ENCODE measurements around the gene RHPN2.
"Not testable (repeated sequence)": the region's sequence is repeated elsewhere in the genome, so short reads cannot be mapped to it uniquely, and the experiment has no call there.

The RHPN2 gene

DNA sequence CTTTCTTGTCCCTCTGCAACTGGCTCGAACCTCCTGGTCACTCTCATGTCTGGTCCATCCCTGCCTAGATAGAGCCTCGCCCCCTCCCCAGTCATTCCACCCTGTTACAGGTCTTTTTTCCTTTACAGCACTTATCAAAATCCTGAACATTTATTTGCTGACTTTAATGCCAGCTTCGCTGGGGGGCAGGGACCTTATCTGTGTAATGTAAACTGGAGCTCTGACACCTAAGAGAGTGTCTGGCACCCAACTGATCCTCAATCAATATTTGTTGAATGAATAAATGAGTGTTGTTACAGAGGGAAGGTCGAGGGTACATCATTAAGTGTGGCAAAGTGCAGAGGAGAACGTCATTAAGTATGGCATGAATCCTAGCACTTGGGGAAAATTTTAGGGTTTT lies 76.0 kb downstream of the RHPN2 start:
- Histone ChIP-seq H3K36me3 (ENCODE audit: low read length) (no peaks in the 10 kb centered on the region), H3K9me3 (ENCODE audit: insufficient read depth, low read length) (no peaks in the 10 kb centered on the region), H3F3A (ENCODE audit: insufficient read depth) (no peaks in the 10 kb centered on the region), H3K4me2 (ENCODE audit: low read depth, low read length, poor library complexity, severe bottlenecking) (no peak overlapping the region), H4K20me1 (ENCODE audit: low read depth, low read length) (no peaks in the 10 kb centered on the region), H3K27ac (ENCODE audit: low read depth, low read length) (no peak overlapping the region), H3K79me2 (ENCODE audit: insufficient read depth, low read length) (no peaks in the 10 kb centered on the region), H3K9me2 (replicated peaks; ENCODE audit: insufficient read depth, low read length) (no peaks in the 10 kb centered on the region), H3K4me3 (ENCODE audit: insufficient read depth, low read length, poor library complexity, severe bottlenecking) (no peak overlapping the region), H2AFZ (ENCODE audit: low read depth, low read length, severe bottlenecking) (no peak overlapping the region), H3K9ac (ENCODE audit: low read length) (no peak overlapping the region), H3K27me3 (ENCODE audit: low read length) (no peaks in the 10 kb centered on the region)
- TF ChIP-seq EZH2phosphoT487 (conservative IDR thresholded peaks at IDR 0.05; ENCODE audit: low read length) = no peak
- TF ChIP-seq, protein P1, sequence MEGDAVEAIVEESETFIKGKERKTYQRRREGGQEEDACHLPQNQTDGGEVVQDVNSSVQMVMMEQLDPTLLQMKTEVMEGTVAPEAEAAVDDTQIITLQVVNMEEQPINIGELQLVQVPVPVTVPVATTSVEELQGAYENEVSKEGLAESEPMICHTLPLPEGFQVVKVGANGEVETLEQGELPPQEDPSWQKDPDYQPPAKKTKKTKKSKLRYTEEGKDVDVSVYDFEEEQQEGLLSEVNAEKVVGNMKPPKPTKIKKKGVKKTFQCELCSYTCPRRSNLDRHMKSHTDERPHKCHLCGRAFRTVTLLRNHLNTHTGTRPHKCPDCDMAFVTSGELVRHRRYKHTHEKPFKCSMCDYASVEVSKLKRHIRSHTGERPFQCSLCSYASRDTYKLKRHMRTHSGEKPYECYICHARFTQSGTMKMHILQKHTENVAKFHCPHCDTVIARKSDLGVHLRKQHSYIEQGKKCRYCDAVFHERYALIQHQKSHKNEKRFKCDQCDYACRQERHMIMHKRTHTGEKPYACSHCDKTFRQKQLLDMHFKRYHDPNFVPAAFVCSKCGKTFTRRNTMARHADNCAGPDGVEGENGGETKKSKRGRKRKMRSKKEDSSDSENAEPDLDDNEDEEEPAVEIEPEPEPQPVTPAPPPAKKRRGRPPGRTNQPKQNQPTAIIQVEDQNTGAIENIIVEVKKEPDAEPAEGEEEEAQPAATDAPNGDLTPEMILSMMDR (IDR thresholded peaks at IDR 0.05; ENCODE audit: insufficient read depth, low read length, poor library complexity, severe bottlenecking) = no peak

DNA sequence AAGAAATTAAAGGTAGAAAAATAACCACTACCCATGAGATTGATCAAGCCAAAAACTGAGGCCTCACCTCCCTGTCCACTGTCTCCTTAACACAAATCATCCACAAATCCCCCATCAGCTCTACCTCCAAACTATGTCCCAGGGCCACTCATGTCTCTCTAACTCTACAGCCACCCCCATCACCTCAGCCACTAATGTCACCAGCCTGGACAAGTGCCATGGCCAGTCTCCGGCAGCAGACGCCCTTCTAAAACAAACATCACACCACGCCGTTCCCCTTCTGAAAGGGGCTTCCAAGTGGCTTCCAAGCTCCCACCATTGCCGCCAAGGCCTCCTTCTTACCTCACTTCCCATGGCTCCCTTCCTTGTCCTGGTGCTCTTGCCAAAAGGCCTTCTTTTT lies 76.4 kb downstream of the RHPN2 start:
- not testable (repeated sequence) for H3K4me2 ChIP-seq (ENCODE audit: low read depth, low read length, poor library complexity, severe bottlenecking); H3K4me3 ChIP-seq (ENCODE audit: insufficient read depth, low read length, poor library complexity, severe bottlenecking); H2AFZ ChIP-seq (ENCODE audit: low read depth, low read length, severe bottlenecking); H3F3A ChIP-seq (ENCODE audit: insufficient read depth); H3K27ac ChIP-seq (ENCODE audit: low read depth, low read length); H3K9ac ChIP-seq (ENCODE audit: low read length); H4K20me1 ChIP-seq (ENCODE audit: low read depth, low read length); H3K9me2 ChIP-seq (replicated peaks; ENCODE audit: insufficient read depth, low read length); H3K27me3 ChIP-seq (ENCODE audit: low read length); H3K9me3 ChIP-seq (ENCODE audit: insufficient read depth, low read length); H3K36me3 ChIP-seq (ENCODE audit: low read length); H3K79me2 ChIP-seq (ENCODE audit: insufficient read depth, low read length)

DNA sequence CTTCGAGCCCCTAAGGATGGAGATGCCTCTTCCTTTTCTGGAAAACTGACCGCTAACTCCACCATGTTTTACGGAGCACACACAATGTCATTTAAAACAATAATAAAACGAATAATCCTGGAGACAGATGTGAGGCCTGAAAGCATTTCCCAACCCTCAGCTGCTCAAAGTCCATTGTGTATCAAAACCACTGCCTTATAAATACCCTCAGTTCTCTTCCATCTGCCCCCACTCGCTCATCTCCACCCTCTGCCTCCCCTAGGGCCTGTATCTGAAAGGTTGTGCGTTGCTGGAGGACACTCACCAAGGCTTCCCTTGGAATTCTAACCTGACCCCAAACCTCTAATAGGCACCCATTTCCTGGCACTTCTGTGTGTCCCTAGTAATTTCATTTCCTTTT lies 82.2 kb downstream of the RHPN2 start:
- not testable (repeated sequence) for H2AFZ ChIP-seq (ENCODE audit: low read depth, low read length, severe bottlenecking); H3K27me3 ChIP-seq (ENCODE audit: low read length); H3K4me3 ChIP-seq (ENCODE audit: insufficient read depth, low read length, poor library complexity, severe bottlenecking); H3K9me2 ChIP-seq (replicated peaks; ENCODE audit: insufficient read depth, low read length); H3F3A ChIP-seq (ENCODE audit: insufficient read depth); H4K20me1 ChIP-seq (ENCODE audit: low read depth, low read length); H3K9ac ChIP-seq (ENCODE audit: low read length); H3K36me3 ChIP-seq (ENCODE audit: low read length); H3K9me3 ChIP-seq (ENCODE audit: insufficient read depth, low read length); H3K4me2 ChIP-seq (ENCODE audit: low read depth, low read length, poor library complexity, severe bottlenecking); H3K79me2 ChIP-seq (ENCODE audit: insufficient read depth, low read length); H3K27ac ChIP-seq (ENCODE audit: low read depth, low read length)

DNA sequence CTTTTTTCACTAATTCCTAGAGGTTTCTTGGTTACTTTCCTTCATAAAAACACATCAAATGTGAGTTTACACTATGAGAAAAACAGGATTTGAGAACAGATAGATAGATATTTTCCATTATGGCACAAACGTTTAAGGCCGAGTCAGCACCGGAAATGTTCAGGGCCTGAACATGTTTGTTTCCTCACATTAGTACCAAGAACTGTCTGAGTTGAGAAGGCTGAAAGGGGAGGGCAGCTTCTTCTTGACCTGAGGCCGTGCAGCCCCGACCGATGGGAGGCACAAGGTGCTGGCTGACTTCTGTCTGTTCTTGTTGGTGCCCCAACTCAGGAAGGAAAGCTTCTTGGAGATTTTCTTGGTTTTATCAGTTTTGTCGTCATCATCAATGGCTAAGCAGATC lies 84.9 kb downstream of the RHPN2 start:
- not testable (repeated sequence) for H2AFZ ChIP-seq (ENCODE audit: low read depth, low read length, severe bottlenecking); H3K79me2 ChIP-seq (ENCODE audit: insufficient read depth, low read length); H3K4me2 ChIP-seq (ENCODE audit: low read depth, low read length, poor library complexity, severe bottlenecking); H3K9me2 ChIP-seq (replicated peaks; ENCODE audit: insufficient read depth, low read length); H3K36me3 ChIP-seq (ENCODE audit: low read length); H3K9ac ChIP-seq (ENCODE audit: low read length); H4K20me1 ChIP-seq (ENCODE audit: low read depth, low read length); H3K9me3 ChIP-seq (ENCODE audit: insufficient read depth, low read length); H3F3A ChIP-seq (ENCODE audit: insufficient read depth); H3K4me3 ChIP-seq (ENCODE audit: insufficient read depth, low read length, poor library complexity, severe bottlenecking); H3K27me3 ChIP-seq (ENCODE audit: low read length); H3K27ac ChIP-seq (ENCODE audit: low read depth, low read length)

DNA sequence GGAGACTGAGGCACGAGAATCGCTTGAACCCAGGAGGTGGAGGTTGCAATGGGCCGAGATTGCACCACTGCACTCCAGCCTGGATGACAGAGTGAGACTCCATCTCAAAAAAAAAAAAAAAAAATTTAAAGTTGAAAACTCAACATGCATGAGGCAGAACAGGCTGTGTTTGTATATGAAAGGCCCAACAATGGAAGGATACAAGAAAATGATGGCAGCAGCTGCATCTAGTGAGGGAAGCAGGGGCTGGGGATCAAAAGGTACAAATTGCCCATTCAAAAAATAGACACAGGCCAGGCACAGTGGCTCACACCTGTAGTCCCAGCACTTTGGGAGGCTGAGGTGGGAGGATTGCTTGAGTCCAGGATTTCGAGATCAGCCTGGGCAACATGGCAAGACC lies 86.9 kb downstream of the RHPN2 start:
- H3K27me3 ChIP-seq (ENCODE audit: low read length); H3K9me2 ChIP-seq (replicated peaks; ENCODE audit: insufficient read depth, low read length); H3K27ac ChIP-seq (ENCODE audit: low read depth, low read length); H3K9ac ChIP-seq (ENCODE audit: low read length); H3K9me3 ChIP-seq (ENCODE audit: insufficient read depth, low read length); H3K4me2 ChIP-seq (ENCODE audit: low read depth, low read length, poor library complexity, severe bottlenecking); H4K20me1 ChIP-seq (ENCODE audit: low read depth, low read length); H3F3A ChIP-seq (ENCODE audit: insufficient read depth); H3K4me3 ChIP-seq (ENCODE audit: insufficient read depth, low read length, poor library complexity, severe bottlenecking); H3K79me2 ChIP-seq (ENCODE audit: insufficient read depth, low read length); H3K36me3 ChIP-seq (ENCODE audit: low read length); H2AFZ ChIP-seq (ENCODE audit: low read depth, low read length, severe bottlenecking): not testable (repeated sequence)
